Stromal cell of bone marrow (primary cell): ENCODE results near the gene PTPRB.

Experiments used
- DNase-seq: peaks from one replicate; pipeline ENCODE4 v3.0.0-alpha.2; 2012; ENCODE audit warnings: low read depth

The PTPRB gene

GRCh38 chr12:70637303-70638085 lies at the start of gene PTPRB:
PTPRB (minus strand) TSS chr12:70637429; CDS start chr12:70637395, 34 bp downstream.
- DNase-seq = no peak

GRCh38 chr12:70686907-70687306 lies 49.7 kb upstream of the PTPRB start:
- DNase-seq = no peak

- no peak for DNase-seq
Observed at GRCh38 chr12:70686299-70686698, 49.1 kb upstream of the PTPRB start.

- no peak for DNase-seq
Observed at GRCh38 chr12:70683976-70684375, 46.7 kb upstream of the PTPRB start.

- DNase-seq = no peak
Observed at GRCh38 chr12:70671698-70672097, 34.5 kb upstream of the PTPRB start.

GRCh38 chr12:70670948-70671347 lies 33.7 kb upstream of the PTPRB start:
- DNase-seq = no peak

- no peak for DNase-seq
Observed at GRCh38 chr12:70667253-70667652, 30.0 kb upstream of the PTPRB start.

- no peak for DNase-seq
Observed at GRCh38 chr12:70666364-70666763, 29.1 kb upstream of the PTPRB start.

GRCh38 chr12:70664465-70664881 lies 27.2 kb upstream of the PTPRB start:
- DNase-seq = no peak

GRCh38 chr12:70663838-70664237 lies 26.6 kb upstream of the PTPRB start:
- DNase-seq = no peak

GRCh38 chr12:70661466-70662161 lies 24.4 kb upstream of the PTPRB start:
- DNase-seq = peak; percentile 31

- peak; percentile 61 for DNase-seq
Observed at GRCh38 chr12:70660620-70661219, 23.5 kb upstream of the PTPRB start.

- no peak for DNase-seq
Observed at GRCh38 chr12:70660002-70660604, 22.9 kb upstream of the PTPRB start.

GRCh38 chr12:70659077-70659606 lies 21.9 kb upstream of the PTPRB start:
- DNase-seq = no peak

- no peak for DNase-seq
Observed at GRCh38 chr12:70657616-70658286, 20.5 kb upstream of the PTPRB start.

GRCh38 chr12:70652451-70652850 lies 15.2 kb upstream of the PTPRB start:
- no peak for DNase-seq

- DNase-seq = peak; percentile 83
Observed at GRCh38 chr12:70648831-70649230, 11.6 kb upstream of the PTPRB start.

- no peak for DNase-seq
Observed at GRCh38 chr12:70648191-70648590, 11.0 kb upstream of the PTPRB start.

GRCh38 chr12:70646850-70647249 lies 9.6 kb upstream of the PTPRB start:
- DNase-seq = no peak

- peak; percentile 63 for DNase-seq
Observed at GRCh38 chr12:70645494-70646317, 8.5 kb upstream of the PTPRB start.

- DNase-seq = no peak
Observed at GRCh38 chr12:70644861-70645260, 7.6 kb upstream of the PTPRB start.
